WTC11 (cell line): ENCODE measurements around the gene XPR1.

Source experiments
- ATF2 ChIP-seq: sonication (generic); formaldehyde crosslinking; IDR thresholded peaks from 2 replicates; pipeline ENCODE4 v1.8.1; 2022; ENCODE audit warnings: low read depth, missing genetic modification reagents, borderline replicate concordance
- ATF6 ChIP-seq: sonication (generic); formaldehyde crosslinking; IDR thresholded peaks from 2 replicates; pipeline ENCODE4 v1.8.1; 2023; ENCODE audit warnings: mild to moderate bottlenecking, missing genetic modification reagents
- CTCF ChIP-seq: fragments of 200-600 bp; IDR thresholded peaks from 2 replicates; pipeline ENCODE4 v1.8.0; 2022; ENCODE audit warnings: antibody characterized with exemption
- ESRRA ChIP-seq: sonication (generic); formaldehyde crosslinking; IDR thresholded peaks from 2 replicates; pipeline ENCODE4 v1.8.1; 2022; ENCODE audit warnings: mild to moderate bottlenecking, missing genetic modification reagents, borderline replicate concordance
- FOXJ3 ChIP-seq: sonication (generic); formaldehyde crosslinking; IDR thresholded peaks from 2 replicates; pipeline ENCODE4 v1.9.0; 2021; ENCODE audit warnings: missing genetic modification reagents, mild to moderate bottlenecking, borderline replicate concordance
- FOXP1 ChIP-seq: sonication (generic); formaldehyde crosslinking; IDR thresholded peaks from 2 replicates; pipeline ENCODE4 v1.8.0; 2022; ENCODE audit warnings: missing genetic modification reagents, mild to moderate bottlenecking, moderate library complexity, borderline replicate concordance
- JUN ChIP-seq: sonication (generic); formaldehyde crosslinking; IDR thresholded peaks from 2 replicates; pipeline ENCODE4 v1.8.0; 2023; ENCODE audit warnings: mild to moderate bottlenecking, missing genetic modification reagents
- MLX ChIP-seq: sonication (generic); formaldehyde crosslinking; IDR thresholded peaks from 2 replicates; pipeline ENCODE4 v1.8.1; 2023; ENCODE audit warnings: mild to moderate bottlenecking, missing genetic modification reagents, moderate library complexity
- NFYB ChIP-seq: sonication (generic); formaldehyde crosslinking; conservative IDR thresholded peaks from 2 replicates; pipeline ENCODE4 v1.8.0; 2022; ENCODE audit warnings: low read depth, missing genetic modification reagents
- PRDM15 ChIP-seq: sonication (generic); formaldehyde crosslinking; IDR thresholded peaks from 2 replicates; pipeline ENCODE4 v1.8.0; 2022; ENCODE audit warnings: missing genetic modification reagents
- RELA ChIP-seq: sonication (generic); formaldehyde crosslinking; IDR thresholded peaks from 2 replicates; pipeline ENCODE4 v1.8.1; 2022; ENCODE audit warnings: missing genetic modification reagents, mild to moderate bottlenecking, borderline replicate concordance
- USF1 ChIP-seq: sonication (generic); formaldehyde crosslinking; IDR thresholded peaks from 2 replicates; pipeline ENCODE4 v1.8.0; 2022; ENCODE audit warnings: mild to moderate bottlenecking, missing genetic modification reagents
- ZMAT4 ChIP-seq: fragments of 250-450 bp; sonication (Bioruptor Pico); IDR thresholded peaks from 2 replicates; pipeline ENCODE4 v1.9.0; 2021; ENCODE audit warnings: mild to moderate bottlenecking

GRCh38 chr1:180929389-180929788 is 297.6 kb downstream of the XPR1 start:
- TF ChIP-seq CTCF (no peak), PRDM15 (CRISPR knock-in tag) (no peak), ATF2 (no peak), MLX (CRISPR knock-in tag) (no peak), RELA (CRISPR knock-in tag) (no peak), JUN (CRISPR knock-in tag) (no peak), USF1 (no peak), ZMAT4 (CRISPR knock-in tag) (no peak), NFYB (CRISPR knock-in tag) (no peak), ATF6 (CRISPR knock-in tag) (no peak), ESRRA (no peak), FOXJ3 (CRISPR knock-in tag) (no peak), FOXP1 (CRISPR knock-in tag) (no peak)
